Measurements from ENCODE around the gene PLEKHG4B.
"Not testable (repeated sequence)": the region's sequence is repeated elsewhere in the genome, so short reads cannot be mapped to it uniquely, and the experiment has no call there.

Gene PLEKHG4B

DNA sequence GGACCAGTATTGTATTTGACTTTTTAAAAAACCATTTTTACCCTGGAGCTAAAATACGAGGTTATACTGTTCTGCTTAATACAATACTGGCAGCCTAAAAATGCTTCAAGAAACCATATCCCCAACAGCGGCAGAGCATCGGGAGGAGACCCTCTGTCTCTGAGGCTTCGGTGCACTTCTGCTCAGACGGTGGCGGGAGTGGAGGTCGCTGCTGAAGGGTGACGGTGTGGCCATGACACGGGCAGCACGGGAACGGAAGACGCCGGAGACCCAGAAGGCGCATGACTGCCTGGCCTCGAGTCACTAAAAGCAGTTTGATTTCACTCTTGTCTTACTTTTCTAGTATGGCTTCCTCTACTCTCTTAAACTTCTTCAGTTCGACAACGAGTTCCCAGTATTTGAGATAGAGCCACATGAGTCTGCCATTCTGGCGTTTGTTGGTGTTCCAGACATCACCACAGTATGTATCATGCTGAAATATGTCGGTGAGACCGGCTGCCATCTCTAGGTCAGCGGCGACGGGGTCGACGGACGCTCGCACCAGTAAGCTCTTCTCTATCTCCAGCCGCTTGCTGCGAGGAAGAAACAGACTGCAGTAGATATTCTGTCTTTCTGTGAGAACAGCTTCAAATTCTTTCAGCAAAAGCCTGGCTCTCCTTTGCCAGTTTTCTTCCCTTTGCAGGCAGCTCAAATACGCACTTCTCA is 113.2 kb downstream of the PLEKHG4B start:
- no peak for DNase-seq

DNA sequence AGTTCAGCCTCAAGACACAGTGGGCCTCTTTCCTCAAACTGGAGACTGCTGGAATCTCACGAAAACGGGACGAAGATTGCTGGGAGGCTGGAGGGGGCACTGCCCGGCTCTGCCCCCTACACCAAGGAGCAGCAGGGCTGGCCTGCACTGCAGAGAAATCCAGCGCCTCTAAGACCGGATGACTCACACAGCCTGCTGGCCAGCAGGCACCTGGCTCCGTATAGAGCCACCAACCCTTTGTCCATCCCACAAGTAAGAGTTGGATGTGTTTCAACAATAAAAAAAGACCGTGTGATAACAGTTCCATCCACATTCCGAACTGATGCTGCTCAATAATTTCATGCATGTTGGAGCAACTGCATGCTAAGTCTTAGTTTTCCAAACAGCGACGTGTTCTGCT is 114.4 kb downstream of the PLEKHG4B start:
- DNase-seq = no peak

DNA sequence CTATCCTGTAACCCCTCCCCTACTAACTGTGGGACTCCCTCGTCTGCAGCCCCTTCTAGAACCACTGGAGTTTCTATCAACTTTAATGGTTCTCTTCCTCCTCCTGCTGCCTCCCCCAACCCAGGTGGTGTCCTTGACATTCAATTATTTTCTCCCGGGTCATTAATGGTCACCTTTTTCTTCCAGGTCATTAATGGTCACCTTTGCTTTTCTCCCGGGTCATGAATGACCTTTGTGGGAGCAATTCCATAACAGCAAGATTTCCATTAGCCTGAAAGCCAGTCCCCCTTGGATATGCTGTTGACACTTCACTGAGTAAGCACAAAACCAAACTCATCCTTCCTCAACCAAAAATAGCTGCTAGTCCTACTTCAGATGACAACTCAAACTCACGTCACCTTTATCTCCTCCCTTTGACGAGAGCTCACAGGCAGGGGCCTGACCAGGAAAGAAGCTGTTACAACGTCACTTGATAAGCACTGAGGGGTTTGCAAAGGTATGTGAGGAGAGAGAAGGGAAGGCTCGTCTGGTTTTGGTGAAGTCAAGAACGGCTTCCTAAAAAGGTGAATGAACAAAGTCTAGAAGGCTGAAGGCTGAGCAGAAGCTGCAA is 115.1 kb downstream of the PLEKHG4B start:
- no peak for DNase-seq

DNA sequence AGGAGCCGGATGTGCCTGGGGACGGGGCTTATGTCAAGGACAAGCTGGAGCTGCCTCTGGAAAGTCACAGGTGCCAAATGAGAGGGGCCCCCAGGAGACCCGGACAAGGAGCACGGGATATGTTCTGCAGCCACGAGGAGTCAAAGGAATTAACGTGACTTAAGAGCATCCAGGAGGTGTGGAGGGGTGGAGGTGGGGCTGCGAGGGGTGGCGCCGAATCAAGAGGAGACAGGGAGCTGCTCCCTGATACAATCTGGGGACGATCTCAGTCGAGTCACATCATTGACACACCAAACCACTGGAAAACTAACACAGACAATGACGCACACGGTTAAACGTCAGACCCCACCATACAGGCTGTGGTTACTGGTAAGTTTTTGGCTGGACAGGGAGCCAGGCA is 115.6 kb downstream of the PLEKHG4B start:
- no peak for DNase-seq

DNA sequence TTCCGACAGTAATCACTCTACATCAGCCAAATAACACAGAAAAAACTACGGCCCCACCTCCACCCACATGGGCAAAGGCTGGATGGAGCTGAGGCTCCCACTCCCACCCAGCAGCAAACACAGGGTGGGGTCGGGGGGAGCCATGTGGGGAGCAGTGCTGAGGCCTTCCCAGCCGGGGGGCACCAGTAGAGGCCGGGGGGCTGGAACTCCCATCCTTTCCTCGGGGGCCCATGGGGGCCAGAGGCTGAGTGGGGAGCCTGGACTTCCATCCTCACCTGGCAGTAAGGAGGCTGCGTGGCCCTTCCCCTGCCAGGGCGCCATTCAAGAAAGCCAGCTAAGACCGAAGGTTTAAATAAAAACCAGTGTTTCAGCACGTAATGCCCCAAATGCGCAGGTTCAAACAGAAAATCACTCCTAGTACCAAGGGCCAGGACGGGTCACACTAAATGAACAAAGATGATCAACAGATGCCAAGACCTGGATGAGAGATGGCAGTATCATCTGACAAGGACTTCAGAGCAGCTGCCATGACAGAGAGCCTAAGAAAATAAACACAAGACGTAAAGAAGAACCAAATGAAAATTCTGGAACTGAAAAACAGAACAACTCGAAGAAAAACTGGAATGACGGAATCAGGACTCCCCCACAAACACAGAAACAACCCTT is 116.6 kb downstream of the PLEKHG4B start:
- DNase-seq = no peak

DNA sequence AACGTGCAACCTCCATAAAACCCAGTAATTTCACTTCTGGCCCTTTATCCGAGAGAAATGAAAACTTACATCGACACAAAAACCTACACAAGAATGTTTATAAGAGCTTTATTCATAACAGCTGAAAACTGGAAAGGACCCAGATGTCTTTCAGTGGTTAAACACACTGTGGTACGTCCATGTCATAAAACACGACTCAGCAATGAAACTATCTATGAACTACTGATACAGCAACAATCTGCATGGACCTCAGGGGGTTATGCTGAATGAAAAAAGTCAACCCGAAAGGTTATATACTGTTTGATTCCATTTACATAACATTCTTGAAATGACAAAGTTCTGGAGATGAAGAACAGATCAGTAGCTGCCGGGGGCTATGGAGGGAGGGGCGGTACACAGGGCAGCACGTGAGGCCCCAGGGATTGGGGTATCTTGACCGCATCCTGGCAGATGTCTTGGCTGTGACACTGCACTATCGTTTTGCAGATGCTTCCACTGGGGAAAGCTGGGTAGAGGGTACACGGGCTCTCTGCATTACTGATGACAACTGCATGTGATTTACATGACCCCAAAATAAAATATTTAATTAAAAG is 121.9 kb downstream of the PLEKHG4B start:
- no peak for DNase-seq

DNA sequence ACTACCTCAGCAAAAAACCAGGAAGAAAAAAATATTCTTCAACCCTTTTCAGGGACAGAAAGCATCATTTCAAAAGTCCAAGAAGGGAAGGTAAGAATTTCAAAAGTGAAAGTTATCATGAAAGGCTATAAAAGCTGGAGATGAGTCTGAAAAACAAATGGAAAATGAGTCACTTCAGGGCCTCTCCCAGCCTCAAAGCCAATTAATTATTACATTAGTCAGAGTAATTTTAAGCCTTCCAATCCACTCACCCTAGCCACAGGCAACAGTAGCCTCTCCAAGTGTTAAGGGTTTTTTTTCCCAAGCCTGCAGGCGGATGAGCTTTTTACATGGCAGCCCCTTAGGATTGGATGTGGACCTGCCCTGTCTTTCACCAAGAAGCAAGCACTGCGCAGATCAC is 123.3 kb downstream of the PLEKHG4B start:
- DNase-seq = not testable (repeated sequence)

DNA sequence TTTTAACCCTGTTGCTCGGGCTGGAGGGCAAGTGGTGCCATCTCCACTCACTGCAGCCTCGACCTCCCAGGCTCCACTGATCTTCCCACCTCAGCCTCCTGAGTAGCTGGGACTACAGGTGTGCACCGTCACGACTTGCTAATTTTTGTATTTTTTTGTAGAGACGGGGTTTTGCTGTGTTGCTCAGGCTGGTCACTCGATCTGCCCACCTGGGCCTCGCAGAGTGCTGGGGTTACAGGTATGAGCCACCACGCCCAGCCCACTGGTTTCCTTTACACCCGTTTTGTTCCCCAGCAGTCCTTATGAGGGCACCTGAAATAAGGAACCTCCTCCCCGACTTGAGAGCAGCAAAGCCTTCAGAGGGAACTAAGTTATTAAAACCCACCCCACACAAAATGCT is 124.1 kb downstream of the PLEKHG4B start:
- DNase-seq = not testable (repeated sequence)

DNA sequence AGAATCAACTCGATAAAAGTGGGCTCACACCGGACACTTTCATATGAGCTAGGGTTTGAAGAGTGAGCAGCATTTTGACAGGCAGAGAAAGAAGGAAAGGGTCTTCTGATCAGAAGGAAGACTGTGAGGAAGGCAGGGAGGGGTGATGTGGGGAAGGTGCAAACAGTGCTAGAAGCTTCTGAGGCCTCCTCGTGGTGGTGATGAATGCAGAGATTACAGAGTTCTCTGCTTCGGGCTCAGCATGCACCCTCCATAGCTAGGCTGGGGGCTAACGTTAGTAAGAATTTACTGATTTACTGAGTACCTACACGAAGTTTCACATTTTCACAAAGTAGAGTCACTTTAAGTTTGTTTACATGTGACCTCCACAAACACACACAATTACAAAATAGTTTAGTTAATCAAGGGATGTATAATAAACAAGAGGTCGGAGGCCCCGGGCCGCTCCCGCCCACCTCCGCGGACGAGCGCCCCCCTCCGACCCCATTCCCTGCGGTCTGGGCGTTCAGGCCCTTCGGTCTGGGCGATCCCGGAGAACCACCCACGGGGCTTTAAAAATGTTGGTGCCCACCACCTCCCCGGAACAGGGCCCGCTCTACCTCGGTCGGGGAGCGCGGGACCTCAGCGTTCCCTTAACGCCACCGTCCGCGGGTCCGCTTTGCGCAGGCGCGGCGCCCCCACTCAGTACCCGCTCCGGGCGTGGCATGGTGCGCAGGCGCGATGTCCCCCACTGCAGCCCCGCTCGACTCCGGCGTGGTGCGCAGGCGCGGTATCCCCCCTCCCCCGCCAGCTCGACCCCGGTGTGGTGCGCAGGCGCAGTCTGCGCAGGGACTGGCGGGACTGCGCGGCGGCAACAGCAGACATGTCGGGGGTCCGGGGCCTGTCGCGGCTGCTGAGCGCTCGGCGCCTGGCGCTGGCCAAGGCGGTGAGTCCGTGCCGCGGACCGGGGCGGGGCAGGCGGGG is 125.8 kb downstream of the PLEKHG4B start, which contains the start of the genes CCDC127 and SDHA:
Gene CCDC127 (minus strand): TSS at position 660 of the 963 bp plus-strand sequence. CDS start 1,304 bp downstream, outside the sequence.
Gene SDHA (plus strand): TSS at position 827 of the 963 bp plus-strand sequence. CDS start 36 bp downstream, at position 863.
- peak; percentile 99 for DNase-seq

DNA sequence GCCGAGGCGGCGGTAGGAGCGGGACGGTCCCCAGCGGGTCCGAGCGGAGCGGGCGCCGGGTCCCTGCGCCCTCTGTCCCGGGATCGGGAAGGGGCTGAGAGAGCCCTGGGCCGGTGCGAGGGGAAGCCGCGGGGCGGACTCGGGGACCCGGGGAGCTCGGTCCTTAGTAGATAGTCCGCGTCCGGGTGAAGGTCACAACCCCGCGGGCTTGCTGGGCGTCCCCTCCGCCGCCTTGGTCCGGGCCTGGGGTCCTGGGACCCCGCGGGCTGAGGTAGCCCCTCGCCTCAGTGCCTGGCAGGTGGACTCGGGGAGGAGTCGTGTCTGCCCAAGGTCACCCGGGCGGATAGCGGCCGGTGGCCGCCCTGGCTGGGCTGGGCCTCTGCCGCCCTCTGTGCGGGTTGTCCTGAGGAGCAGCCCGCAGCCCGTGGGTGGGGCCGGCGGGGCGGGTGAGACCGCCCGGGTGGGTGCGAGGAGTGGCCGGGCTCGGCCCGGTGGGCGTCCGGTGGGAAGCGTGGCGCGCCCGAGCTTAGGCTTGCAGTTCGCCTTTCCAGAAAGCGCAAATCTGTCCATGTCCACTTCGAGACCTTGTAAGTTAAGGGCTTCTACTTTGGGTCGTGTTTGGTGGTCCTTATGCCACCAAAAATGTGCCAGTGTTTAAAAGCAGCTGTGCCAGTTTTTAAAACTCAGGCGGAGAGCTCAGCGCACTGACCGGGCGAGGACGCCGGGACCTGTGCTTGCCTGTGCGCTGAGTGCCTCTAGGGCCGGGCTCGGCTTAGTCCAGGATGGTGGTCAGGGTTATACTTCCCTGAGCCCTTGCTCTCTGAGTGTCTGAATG is 126.7 kb downstream of the PLEKHG4B start:
- DNase-seq = peak; percentile 41

DNA sequence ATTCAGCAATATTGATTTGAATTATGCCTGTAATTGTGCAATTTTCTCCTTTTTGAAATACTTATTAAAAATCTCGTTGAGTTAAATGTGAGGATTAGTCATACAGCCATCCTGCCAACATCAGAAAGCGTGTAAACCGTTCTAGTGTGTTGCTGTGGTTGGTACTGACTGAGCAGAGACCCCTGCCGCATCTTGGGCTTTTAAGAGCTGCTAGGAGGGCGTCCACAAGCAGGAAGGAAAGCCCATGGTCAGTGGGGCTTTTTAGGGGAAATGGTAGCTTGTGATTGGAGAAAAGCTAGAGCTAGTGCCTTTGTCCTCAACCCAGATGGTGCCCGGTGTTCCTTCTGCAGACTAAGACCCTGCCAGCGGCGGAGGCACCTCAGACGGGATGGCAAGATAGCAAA is 127.5 kb downstream of the PLEKHG4B start:
- DNase-seq = no peak

DNA sequence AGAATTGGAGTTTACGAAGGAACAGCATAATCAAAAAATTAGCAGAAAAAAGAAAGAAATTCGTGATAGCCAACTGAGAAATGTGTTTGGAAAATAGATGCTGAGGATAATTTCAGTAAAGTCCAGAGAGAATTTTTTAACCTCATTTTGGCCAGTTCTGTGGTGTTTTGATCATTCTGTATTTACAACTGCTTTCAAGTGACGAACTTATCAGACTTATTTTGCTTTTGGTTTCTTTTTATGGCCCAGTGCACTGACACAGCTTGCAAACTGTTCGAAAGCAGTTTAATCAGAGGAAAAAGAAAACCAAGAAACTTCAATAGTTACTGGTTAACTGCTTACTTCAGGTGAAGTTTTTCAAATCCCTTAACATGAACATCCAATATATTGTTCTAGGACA is 128.0 kb downstream of the PLEKHG4B start:
- no peak for DNase-seq

DNA sequence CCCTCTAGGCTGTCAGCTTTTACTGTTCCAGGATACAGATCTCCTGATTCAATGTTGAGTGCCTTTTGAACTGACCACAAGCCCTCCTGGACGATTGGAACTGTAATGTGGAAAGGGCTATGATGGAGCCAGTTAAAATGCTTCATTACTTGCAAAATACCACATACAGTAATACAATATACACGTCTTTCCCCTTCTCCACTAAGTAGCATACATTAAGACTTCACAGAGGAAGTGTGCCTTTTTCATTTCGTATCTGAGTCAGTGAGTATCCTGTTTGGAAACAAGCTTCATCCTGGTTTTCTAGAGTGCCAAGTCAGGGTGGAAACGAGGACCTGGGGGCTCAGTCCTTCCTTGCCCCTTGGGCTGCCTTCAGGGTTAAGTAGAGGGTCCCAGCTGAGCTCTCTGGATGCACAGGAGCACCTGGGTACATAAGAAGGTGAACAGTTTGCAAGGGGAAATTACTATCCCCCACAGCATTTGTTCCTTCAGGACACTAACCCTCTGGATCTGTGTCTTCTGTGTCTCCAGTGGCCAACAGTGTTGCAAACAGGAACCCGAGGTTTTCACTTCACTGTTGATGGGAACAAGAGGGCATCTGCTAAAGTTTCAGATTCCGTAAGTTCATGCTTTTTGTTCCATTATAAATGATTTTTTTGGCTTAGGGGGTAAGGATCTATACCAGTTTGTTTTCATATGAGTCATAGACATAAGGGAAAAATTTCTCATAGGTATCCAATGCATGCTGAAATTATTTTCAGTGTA is 131.2 kb downstream of the PLEKHG4B start:
- not testable (repeated sequence) for DNase-seq

DNA sequence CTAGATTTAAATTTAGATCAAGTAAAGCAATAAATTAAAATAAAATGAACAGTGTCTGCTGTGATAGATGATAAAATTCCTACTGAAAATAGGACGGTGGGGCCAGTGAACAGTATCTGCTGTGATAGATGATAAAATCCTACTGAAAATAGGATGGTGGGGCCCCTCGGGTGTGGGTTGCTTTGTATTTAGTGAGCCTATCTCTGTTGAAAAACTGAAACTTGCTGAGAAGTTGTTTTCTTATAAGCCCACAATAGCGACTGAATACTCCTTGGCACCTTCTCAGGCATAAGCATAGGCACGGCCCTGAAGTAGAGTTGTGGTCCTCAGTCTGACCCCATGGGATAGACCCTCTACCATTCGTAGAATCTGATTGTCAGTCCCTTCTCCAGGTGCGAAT is 131.8 kb downstream of the PLEKHG4B start:
- DNase-seq = no peak

DNA sequence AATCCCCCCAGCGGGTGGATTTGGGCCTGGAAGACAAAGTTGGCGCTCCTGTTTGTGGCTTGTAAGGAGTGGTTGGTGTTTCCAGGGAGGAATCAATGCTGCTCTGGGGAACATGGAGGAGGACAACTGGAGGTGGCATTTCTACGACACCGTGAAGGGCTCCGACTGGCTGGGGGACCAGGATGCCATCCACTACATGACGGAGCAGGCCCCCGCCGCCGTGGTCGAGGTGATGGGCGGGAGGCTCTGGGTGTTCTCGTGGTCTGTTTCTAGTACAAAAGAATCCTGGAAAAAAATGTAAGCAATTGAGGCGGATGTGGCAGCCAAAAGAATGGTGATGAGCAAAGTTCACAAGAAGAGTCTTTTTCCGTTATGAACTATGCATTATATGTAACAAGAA is 133.4 kb downstream of the PLEKHG4B start:
- no peak for DNase-seq

DNA sequence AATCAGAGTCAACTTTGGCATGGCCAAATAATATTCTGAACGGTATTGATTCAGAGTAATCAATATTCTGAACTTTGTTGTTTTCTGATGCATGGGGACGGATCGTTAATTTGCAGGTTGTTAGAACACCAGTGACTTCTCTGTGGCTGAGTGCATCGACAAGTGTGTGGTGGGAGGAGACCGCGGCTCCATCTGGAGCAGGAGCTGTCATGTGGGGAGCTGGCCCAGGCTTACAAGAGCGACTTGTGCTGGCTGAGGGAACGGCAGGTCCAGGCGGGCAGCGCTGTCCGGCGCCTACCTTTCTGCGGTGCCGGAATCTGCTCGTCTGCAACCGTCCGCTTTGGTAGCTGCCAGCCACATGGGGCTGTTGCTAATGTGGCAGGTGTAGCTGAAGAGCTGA is 135.4 kb downstream of the PLEKHG4B start:
- not testable (repeated sequence) for DNase-seq

DNA sequence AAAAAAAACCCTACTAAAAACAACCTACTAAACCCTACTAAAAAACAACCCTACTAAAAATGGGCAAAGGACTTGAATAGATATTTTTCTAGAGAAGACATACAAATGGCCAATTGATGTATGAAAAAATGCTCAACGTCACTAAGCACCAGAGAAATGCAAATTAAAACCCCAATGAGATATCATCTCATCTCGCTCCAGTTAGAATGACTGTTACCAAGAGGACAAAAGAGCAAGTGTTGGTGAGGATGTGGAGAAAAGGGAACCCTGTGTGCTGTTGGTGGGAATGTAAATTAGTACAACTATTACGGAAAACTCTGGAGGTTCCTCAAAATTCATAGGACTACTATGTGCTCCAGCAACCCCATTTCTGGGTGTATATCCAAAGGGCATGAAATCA is 136.9 kb downstream of the PLEKHG4B start:
- DNase-seq = no peak

DNA sequence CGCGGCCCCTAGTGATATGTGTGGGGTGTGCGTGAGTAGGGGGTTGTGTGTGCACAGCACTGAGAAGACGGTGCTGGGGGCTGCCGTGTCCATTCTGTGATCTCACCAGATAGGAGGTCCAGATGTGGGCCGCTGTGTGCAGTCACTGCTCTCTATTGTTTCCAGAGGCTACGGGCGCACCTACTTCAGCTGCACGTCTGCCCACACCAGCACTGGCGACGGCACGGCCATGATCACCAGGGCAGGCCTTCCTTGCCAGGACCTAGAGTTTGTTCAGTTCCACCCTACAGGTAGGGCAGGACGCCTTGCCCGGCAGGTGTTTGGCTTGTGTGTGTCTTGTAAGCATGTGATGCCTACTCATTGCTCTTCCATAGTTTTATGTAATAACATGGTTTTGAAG is 138.7 kb downstream of the PLEKHG4B start:
- no peak for DNase-seq

DNA sequence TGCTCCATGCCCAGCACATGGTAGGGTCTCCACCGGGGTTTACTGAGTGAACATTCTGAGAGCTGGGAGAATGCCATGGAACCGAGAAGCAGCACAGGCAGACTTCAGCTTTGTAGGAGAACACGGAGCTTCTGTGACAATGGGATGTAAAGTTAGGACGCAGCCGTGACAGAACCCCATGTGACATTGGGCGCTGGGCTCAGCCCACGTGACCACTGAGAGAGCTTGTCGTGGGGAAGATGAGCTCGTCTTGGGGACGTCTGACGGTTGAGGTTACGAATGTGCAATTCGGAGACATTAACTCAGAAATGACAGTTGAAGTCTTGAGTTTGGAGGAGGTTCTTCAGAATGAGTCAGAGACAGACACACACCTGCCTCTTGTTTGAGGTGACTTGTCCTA is 139.7 kb downstream of the PLEKHG4B start:
- no peak for DNase-seq

DNA sequence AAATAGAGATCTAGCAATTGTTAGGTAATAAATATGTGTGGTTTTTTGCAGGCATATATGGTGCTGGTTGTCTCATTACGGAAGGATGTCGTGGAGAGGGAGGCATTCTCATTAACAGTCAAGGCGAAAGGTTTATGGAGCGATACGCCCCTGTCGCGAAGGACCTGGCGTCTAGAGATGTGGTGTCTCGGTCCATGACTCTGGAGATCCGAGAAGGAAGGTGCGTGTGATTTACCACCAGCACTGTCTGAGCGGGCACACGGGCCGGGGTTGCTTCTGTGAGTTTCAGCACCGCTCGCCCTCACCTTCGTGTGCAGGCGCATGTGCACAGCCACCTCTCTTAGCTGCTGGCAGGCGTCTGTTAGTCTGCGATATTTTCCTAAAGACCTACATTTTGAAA is 141.5 kb downstream of the PLEKHG4B start:
- not testable (repeated sequence) for DNase-seq

DNA sequence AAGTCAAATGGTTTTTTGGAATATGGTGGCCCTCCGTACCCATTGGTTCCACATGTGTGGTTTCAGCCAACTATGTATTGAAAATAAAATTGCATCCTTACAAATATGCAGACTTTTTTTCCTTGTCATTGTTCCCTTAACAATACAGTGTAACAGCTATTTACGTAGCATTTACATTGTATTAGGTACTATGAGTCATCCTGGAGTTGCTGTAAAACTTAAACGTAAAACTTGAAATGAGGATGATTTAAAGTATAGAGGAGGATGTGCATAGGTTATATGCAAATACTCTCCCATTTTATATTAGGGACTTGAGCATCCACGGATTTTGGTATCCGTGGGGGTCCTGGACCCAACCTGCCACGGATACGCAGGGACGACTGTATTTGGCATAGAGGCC is 142.5 kb downstream of the PLEKHG4B start:
- no peak for DNase-seq

Measured in activated CD4-positive, CD25-positive, alpha-beta regulatory T cell treated with anti-CD3 and anti-CD28 coated beads, Interleukin-2, amount 50 U/mL, for 72 hours (primary cell).